PC-9 (cell line): ENCODE measurements around the gene LRRC4C.

Experiments used
- CTCF ChIP-seq: fragments of 200-600 bp; sonication (generic); conservative IDR thresholded peaks from 2 replicates; pipeline ENCODE4 v1.6.1; 2017; ENCODE audit warnings: mixed run types, antibody characterized with exemption, mild to moderate bottlenecking, moderate library complexity
- EZH2 ChIP-seq: fragments of 200-600 bp; sonication (generic); IDR thresholded peaks from 2 replicates; pipeline ENCODE4 v1.8.0; 2017; ENCODE audit warnings: antibody characterized with exemption, low read depth

DNA sequence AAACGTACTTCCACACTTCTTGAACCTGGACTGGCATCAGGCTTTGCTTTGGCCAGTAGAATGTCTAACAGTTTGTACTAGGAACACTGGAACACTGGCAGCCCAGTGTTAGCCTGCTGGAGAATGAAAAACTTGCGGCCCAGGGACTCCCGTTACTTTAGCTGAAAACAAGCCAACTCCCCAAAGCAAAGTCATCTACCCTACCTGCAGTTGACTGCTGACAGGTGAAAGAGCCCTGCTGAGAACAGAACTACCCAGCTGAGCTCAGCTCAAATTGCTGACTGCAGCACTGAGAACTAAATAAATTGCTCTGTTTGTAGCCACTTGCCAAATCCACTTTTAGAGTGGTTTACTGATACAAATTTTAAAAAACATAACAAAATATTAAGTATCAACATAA lies 342.5 kb downstream of the LRRC4C start:
- TF ChIP-seq CTCF (no peak), EZH2 (no peak)
